HUDEP-2 (cell line): ENCODE measurements around the gene C9orf152.
"Not testable (repeated sequence)": the region's sequence is repeated elsewhere in the genome, so short reads cannot be mapped to it uniquely, and the experiment has no call there.

ENCODE experiments used
- DNase-seq, 76 experiments: peaks; one replicate each; lab custom pipeline; 2025; ENCODE audit not compliant: unreplicated experiment in 76 of 76; lab: John Stamatoyannopoulos, UW

Gene C9orf152

DNA sequence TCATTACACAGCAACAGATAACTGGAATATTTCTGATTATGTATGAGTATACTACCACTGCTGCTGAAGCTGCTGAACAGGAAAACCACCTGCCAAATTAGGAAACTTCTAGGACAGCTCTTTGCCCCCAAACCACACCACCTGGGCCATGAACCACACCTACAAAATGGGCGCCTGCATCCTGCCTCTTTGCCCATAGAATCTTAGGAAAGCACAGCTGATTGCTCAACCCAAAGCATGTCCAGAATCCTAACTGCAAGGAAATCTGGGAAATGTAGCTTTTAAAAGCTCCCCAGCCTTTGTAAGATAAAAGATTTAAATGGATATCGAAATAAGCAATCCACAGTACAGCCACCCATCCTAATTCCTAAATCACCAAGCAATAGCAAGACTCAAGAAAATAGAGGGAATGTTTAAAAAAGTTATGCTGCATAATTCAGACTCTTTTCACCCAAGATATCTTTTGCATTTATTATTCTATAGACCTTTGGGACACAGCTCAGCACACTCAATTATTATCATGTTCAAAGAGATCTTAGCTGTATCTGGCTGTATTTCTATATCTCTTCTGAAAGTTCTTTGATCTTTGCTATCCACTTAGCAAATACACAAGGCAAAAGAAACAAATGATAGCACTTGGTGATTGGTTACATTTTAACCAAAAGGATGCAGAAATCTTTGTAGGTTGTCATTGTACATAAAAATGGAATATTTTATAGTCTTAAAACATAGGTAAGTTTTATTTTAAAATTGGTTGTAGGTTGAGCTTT, 6.8 kb upstream of the C9orf152 start:
- DNase-seq, result no peak

DNA sequence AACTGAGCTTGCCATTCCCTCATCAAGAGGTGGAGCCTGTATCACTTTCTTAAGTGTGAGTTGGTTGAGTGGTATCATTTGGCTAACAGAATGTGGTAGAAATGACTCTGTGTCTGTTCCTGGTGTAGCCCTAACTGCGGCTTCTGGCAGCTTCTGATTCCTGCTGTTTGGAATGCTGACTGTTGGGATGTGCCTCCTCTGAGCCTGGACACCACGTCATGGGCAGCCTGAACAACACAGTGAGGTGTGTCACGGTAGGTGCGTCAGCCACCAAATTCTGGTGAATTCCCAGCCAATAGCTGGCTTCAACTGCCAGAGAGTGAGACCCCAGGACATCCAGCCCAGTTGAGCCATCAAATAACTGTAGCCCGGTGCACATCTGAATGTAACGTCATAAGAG, 6.1 kb upstream of the C9orf152 start:
- DNase-seq, result no peak

DNA sequence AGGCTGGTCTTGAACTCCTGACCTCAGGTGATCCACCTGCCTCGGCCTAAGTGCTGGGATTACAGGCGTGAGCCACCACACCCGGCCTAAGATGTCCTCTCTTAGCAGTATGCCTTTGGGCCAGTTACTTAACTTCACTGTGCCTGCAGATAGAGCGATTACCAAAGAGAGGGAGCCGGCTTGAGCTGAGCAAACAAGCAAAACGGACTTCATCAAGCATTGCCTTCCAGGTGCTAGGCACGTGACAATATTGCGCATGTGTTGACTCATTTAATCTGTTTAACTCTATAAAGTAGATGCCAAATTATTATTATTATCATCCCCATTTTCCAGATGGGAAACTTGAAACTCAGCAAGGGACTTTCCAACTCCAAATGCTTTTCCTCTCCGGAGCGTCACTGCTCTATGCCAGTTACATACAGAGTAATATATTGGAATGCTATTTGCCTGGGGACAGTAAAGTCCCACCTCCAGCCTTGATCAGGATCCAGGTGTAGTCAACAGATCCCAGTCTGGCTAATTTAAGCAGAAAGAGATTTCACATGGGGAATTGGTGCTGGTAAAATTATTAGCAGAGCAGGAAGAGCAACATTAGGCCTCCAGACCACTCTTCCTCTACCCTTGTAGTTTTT, 5.6 kb upstream of the C9orf152 start:
- no peak for DNase-seq

DNA sequence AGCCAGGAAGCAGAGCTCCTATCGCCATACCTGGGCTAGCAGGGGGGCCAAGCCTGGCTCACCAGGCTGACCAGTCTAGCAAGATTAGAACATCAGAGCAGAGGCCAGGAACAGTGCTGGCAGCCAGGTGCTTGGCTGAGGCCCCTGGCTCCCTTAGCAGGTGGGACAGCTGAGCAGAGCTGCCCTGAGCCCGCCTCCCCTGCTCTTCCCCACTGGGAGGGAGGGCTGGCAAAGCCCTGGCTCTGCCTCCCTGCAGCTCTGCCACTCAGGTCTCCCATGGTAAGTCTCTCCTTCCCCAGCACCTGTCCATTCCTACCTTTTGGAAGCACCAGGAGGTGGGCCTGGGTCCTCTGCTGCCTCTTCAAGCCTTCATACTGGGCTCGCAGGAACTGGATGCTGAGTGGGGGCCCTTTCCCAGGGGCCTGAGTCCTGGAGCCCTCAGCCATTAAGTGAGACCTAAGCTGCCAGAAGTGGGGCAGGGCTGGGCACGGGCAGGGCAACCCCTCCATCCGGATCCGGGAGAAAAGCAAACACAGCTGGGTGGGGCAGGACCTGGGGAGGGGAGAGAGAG, 803 bp downstream of the C9orf152 start:
- DNase-seq, result no peak

DNA sequence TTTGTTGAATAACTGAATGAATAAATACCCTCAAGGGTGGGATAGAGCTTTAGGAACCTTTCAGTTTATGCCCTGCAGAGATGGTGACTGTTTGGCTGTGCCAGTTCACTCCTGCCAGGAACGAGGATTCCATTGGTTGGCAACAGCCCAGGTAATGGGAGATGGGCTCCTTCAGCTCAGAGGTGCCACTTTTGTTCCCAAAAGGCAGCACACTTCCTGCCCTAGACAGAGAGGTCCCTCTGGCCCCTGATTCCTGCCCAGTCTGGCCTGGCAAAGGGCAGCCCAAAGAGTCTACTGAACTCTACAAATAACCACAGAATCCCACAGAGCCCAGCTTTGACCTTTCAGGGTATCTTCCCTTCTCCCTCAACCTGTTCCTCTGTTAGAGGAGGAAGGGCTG, 1.6 kb downstream of the C9orf152 start:
- DNase-seq, result no peak

DNA sequence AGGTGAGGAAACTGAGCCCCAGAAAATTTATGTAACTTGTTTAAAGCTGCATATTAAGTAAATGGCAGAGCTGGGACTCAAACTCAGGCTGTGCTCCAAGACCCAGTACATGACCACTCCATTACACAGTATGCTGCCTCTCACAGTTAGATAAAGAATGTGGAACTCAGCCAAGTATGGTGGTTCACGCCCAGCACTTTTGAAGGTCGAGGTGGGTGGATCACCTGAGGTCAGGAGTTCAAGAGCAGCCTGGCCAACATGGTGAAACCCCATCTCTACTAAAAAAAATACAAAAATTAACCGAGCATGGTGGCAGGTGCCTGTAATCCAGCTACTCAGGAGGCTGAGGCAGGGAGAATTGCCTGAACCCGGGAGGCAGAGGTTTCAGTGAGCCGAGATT, 2.3 kb downstream of the C9orf152 start:
- DNase-seq, result peak in 31 of 76 experiments; percentile 3 to 64 (median 29)

DNA sequence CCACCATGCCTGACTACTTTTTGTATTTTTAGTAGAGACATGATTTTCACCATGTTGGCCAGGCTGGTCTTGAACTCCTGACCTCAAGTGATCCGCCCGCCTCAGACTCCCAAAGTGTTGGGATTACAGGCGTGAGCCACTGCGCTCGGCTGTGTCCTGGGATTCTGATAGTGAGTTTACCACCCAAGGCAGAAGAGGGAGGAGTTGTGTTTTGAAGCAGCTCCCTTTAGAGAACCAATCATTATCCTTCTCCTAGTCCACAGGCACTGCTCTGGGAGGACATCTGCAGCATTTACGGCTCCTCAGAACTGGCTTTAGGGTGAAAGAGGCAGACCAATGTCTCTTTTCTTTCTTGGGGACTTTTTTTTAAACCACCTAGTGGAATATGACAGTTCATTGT, 5.7 kb downstream of the C9orf152 start:
- DNase-seq, result no peak

DNA sequence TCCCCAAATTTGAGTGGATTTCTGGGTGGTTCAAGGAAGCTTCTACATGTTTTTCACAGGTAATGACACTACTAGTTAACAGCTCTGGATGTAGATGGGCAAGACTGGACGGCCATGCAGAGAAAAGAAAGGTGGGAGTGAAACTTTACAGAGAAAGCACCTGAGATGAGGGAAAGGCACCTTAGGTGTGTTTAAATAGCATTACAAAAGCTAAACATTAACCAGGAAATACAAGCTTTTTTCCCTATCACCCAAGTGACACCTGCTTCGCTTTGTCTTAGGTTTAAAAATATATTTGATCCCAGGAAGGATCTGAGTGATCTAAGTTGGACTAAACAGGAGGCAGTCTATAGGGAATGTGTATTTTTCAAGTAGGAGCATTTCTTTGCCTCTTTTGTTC, 8.3 kb downstream of the C9orf152 start:
- no peak for DNase-seq

DNA sequence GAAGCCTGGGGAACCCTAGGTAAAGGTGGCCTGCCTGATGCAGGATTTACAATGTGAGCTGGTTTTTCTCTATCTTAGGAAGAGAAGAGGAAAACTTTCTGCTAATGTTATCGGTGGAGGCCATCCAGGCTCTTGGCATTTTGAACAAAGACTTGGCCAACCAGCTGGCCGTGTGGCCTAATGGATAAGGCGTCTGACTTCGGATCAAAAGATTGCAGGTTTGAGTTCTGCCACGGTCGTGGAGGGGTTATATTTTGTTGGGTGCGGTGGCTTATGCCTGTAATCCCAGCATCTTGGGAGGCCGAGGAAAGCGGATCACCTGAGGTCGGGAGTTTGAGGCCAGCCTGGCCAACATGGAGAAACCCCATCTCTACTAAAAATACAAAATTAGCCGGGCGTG, 9.6 kb downstream of the C9orf152 start:
- peak in 8 of 76 experiments; percentile 6 to 58 (median 24) for DNase-seq

DNA sequence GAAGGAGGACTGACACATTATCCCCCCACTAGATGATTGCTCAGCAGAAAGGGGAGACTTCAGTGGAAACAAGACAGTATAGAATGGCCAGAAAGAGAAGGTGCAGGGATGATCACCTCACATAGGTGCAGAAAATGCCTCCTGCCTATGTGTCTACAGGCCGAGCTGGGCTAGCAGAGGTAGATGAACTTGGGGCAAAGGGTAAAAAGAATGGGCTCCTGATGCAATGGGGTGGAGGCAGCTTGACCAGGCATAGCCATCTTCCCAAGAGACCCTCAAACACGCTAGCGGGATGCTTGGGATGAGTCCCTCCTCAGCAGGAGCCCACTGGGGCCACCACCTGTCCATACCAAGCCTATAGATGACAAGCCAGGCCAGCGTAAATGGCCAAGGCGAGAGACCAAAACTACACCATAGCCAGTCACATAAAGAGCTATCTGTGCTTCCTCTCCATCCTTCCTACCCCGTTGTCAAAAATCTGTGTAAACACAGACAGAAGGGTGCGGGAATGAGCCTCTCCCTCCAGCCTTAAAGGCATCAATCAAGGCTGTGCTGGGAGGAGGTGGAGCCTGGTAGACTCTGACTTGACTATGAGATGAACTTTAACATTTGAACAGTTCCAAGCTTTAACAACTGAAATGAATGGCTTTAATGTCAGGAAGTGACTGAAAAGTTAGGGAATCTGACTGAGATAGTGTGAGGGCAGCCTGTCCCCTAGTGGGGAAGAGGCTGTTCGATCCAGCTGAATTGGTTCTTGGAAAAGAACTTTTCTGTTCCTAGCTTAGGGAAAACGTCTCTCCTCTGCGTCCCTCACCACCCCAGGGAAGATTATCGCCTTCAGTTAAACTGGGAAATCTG, 10.4 kb downstream of the C9orf152 start:
- no peak for DNase-seq

DNA sequence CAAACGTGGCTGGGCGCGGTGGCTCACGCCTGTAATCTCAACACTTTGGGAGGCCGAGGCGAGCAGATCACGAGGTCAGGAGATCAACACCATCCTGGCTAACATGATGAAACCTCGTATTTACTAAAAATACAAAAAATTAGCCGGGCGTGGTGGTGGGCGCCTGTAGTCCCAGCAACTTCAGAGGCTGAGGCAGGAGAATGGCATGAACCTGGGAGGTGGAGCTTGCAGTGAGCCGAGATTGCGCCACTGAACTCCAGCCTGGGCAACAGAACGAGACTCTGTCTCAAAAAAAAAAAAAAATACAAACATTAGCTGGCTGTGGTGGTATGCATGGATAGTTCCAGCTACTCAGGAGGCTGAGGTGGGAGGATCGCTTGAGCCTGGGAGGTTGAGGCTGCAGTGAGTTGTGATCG, 11.9 kb downstream of the C9orf152 start:
- DNase-seq, result not testable (repeated sequence)

DNA sequence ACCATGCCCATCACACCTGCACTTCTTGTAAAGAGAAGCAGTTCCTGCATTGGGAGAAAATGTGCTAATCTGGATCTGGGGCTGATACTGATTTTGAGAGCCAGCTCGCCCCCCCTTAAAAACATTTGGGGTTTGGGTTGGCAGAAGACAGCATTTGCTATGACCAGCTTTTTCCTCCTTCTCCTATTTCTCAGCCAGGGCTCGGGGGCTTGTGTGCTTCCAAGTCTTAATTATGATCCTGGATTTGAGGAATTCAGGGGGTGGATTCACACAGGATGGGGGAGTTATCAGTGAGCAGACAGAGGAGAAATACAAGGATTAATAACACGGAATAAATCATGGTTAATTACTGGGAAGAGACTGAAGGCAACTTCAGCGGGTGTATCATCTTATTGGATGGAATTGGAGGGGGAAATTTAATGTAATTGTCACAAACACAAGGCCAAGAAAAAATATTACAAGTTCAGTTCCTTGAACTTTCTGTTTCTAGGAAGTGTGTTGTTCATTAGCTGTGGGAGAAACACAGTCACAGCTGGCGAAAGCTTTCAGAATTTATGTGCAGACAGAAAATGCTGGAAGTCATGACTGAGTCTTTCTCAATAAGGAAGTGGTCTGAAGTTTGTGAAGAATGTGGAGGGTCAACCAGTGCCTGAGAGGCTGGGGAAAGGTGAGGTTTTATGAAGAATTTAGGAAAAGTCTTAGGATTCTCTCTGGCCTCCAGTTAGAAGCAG, 15.3 kb downstream of the C9orf152 start:
- DNase-seq, result no peak

DNA sequence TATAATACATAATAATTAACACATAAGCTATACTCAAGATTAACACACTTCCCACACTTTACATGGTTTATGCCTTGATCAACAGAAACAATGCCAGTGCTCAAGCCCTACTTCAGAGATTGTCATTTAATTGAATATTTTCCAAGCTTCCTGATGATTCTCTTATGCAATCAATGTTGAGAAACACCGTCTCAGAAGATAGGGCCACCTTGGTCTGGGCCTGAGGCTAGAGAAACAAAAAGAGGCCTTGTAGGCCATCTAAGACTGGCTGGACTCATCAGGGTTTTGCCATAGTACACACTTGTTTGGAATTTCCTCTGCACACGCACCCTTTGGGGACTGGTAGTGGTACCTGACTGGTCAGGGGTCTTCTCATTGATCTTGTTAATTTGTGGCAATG, 16.3 kb downstream of the C9orf152 start:
- DNase-seq, result no peak

DNA sequence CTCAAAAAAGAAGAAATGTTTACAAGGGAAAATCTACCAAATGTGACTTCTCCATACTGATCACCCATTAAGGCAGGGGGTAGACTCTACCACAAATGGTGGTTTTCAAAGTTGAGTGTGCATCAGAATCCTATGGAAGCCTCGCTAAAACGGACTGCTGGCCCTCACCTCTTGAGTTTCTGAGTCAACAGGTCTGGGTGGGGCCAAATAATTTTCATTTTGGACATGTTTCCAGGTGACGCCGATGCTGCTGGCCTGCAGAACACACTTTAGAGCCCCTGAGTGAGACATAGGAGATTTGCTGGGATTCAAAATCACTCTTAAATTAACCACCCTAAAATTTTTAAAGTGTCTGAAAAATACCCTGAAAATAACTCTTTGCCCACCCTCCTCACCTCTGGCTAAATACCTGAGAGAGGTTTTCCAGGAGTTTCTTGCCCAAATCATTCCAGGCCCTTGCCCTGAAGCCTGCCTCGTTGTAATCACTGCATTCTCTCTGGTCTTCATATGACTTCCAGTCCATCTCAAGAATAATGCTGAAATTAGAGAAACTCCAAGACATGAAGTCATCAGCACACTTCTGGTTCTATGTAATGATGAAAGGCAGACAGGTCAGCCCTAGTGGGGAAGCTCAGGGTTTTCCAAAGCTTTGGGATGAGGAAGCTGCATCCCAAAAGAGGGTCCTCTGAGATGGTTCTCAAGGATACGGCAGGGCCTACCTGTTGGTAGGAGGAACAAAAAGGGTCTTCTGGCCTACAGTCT, 18.2 kb downstream of the C9orf152 start:
- DNase-seq, result no peak

DNA sequence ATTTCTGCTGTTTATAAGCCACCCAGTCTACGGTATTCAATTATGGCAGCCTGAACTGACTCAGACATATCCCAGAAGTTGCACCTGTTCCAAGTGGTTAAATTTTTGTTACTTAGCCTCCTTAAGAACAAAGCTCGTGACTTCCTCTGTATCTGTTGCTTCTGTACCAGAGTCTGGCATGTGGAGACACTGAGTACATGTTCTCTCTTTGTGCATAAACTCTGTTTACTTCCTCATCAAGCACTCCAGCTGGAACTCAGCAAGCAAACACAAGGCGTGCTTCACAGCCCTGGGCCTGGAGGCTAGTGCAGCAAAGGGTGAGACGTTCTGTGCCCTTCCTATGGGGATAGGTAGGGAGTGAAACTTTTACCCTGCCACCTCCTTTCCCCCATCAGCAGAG, 19.0 kb downstream of the C9orf152 start:
- no peak for DNase-seq

DNA sequence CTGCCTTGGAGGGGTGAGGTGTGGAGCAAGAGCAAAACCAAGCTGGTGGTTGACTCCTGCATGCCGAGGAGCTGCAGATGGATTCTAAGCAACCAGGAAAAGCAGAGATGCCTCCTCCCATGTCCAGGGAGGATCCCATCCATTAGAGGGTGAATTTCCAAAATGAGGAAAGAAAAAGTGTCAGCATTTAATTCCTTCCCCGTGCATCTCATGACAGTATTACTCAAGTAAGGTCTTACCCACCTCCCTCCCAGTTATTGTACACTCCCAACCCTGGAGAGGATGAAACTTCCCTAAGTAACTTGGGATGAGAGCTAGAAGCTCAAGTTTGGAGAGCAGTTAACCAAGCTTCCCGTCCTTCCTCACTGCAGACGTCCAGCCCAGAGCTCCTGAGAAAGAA, 19.9 kb downstream of the C9orf152 start:
- no peak for DNase-seq

DNA sequence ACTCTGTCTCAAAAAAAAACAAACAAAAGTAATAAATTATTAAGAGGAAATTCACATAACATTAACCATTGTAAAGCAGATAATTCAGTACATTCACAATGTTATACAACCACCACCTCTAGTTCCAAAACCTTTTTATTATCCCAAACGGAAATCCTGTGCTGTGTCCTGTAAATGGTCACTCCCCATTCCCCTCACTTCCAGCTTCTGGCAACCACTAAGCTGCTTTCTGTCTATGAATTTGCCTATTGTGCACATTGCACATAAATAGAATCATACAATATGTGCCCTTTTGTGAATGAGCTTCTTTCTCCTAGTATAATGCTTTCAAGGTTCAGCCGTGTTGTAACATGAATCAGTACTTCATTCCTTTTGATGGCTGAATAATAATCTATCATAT, 20.8 kb downstream of the C9orf152 start:
- DNase-seq, result no peak

DNA sequence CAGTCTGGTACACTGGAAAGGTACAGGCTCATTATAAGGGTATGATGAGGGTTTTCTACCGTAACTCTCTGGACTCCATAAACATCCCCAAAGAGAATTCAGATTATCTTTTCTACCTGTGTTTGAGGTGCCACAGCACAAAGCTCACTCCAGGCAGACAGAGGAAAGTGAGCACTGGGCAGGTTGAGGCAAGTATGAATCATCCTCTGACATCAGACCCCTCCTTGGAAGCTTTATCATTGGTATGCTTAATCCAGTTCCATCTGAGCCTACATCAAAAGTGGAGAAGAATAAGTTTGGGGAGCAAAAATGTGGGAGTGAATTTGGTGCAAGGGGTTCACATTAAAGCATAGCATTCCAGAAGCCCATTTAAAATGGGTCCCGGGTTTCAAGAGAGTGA, 21.7 kb downstream of the C9orf152 start:
- DNase-seq, result no peak

DNA sequence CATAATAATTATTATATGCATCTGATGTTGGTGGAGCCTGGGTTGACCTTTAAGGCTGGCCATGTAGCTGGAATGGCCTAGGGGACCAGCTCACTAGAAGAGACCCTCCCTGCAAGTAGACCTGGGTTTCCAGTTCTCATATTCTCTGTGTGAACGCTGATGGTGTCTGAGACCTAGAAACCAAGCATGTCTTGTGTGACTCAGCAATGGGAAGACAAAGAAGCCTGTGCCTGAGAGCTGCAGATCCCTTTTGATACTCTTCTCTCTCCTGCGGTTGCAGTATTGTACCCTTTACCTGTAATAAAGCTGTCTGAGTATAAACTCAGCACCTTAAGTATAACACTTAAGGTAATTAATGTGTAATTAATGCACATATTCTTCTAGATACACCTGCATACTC, 22.2 kb downstream of the C9orf152 start:
- DNase-seq, result no peak
